ACC112 (cell line): ENCODE data around the gene SDS.

Source experiments
- H2AFZ ChIP-seq: fragments of 200-600 bp; sonication (generic); one replicate; pipeline ENCODE4 v1.6.0; 2017; ENCODE audit warnings: antibody characterized with exemption, low read length; ENCODE audit not compliant: unreplicated experiment
- H3K27ac ChIP-seq: fragments of 200-600 bp; sonication (generic); 2 replicates; pipeline ENCODE4 v1.5.1; 2014; ENCODE audit warnings: low read depth, mild to moderate bottlenecking, antibody characterized with exemption, low read length, moderate library complexity
- H3K27me3 ChIP-seq: fragments of 200-600 bp; sonication (generic); 2 replicates; pipeline ENCODE4 v1.6.1; 2014; ENCODE audit warnings: mild to moderate bottlenecking, antibody characterized with exemption, low read length, moderate library complexity, mixed read lengths; ENCODE audit not compliant: insufficient read depth
- H3K36me3 ChIP-seq: fragments of 200-600 bp; sonication (generic); 2 replicates; pipeline ENCODE4 v1.6.1; 2016; ENCODE audit warnings: mild to moderate bottlenecking, antibody characterized with exemption, low read length, moderate library complexity, mixed read lengths; ENCODE audit not compliant: insufficient read depth
- H3K4me1 ChIP-seq: fragments of 200-600 bp; sonication (generic); one replicate; pipeline ENCODE4 v1.6.1; 2016; ENCODE audit warnings: low read length, mixed read lengths; ENCODE audit not compliant: insufficient read depth, unreplicated experiment, control insufficient read depth
- H3K4me3 ChIP-seq: fragments of 200-600 bp; sonication (generic); 2 replicates; pipeline ENCODE4 v1.5.1; 2014; ENCODE audit warnings: mild to moderate bottlenecking, low read depth, low read length
- H3K79me2 ChIP-seq: fragments of 200-600 bp; sonication (generic); one replicate; pipeline ENCODE4 v1.6.0; 2016; ENCODE audit warnings: low read length; ENCODE audit not compliant: control insufficient read depth, unreplicated experiment, insufficient read depth

Gene SDS

DNA sequence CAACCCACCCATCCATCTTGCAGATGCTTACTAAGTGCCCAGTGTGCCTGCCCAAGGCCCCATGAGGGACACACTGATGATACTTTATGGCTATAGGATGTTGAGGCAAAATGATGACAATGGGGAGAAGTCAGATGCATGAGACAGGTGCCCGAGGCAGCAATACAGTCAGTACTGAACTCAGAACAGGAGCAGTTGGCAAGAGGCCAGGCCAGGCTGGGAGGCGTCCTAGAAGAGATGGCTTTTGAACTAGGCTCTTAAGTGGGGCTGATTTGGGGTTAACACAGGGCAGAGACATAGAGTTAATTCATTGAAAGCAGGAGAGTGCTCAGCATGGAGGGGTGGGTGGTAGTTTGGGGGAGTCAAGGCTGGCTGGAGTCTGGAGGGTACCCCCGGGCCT, 29.7 kb downstream of the SDS start:
- no peak overlapping the region for H2AFZ ChIP-seq
- peaks cover 10% of the 10 kb centered on the region; the same call in 1 of the 2 replicates for H3K36me3 ChIP-seq

DNA sequence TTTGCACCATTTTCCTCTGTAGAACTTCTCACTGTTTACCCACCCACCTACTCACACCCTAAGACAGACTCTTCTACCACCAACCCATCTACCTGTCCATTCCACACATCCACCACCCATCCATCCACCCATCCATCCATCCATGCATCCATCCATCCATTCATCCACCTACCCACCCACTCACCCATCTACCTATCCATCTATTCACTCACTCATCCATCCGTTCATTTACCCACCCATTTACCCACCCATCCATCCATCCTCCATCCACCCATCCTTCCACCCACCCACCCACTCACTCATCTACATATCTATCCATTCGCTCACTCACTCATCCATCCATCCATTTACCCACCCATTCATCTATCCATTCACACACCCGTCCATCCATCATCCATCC, 30.2 kb downstream of the SDS start:
- Histone ChIP-seq H3K4me3 (no peak overlapping the region), H2AFZ (no peak overlapping the region), H3K4me1 (no peaks in the 10 kb centered on the region), H3K79me2 (no peaks in the 10 kb centered on the region), H3K36me3 (peaks cover 10% of the 10 kb centered on the region; the same call in 1 of the 2 replicates), H3K27me3 (no peaks in the 10 kb centered on the region), H3K27ac (no peak overlapping the region)

More for the DNA sequence above, 29.7 kb downstream of the SDS start:
- H3K4me3 ChIP-seq, result no peak overlapping the region
- no peaks in the 10 kb centered on the region for H3K79me2 ChIP-seq
- no peaks in the 10 kb centered on the region for H3K27me3 ChIP-seq
- no peaks in the 10 kb centered on the region for H3K4me1 ChIP-seq
- H3K27ac ChIP-seq, result no peak overlapping the region

DNA sequence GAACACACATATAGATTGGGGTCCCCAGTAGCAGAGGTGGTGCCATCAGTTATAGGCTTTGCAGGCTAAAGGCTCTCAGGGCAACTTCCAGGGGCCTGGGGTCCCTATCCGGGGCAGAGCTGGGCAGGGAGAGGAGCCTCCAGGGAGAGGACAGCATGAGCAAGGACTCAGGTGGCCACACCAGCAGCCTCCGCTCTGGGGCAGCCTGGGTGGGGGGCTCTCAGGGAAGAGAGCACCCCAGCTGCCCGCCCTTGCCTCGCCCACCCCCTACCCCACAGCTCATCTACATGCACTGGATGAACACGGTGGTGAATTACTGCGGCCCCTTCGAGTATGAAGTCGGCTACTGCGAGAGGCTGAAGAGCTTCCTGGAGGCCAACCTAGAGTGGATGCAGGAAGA, 31.3 kb downstream of the SDS start:
- Histone ChIP-seq H3K4me3 (no peak overlapping the region), H3K36me3 (peaks cover 10% of the 10 kb centered on the region; the same call in 1 of the 2 replicates)

DNA sequence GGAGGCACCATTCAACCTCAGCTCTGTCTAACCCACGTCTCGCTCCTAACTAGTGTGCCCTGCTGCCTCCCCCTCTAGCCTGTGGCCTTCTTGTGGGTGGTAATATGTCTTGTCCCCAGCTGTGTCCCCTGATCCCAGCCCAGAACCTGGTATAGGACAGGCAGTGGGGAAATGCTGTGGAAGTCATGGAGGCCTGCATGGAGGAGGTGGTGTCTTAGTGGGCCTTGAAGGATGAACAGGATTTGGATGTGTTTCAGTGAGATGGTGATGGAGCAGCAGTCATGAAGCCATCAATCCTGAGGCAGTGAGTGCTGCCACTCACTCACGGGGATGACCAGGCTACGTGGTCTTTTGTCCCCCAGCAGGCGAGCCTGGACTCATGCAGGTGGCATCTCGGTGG, 31.9 kb downstream of the SDS start:
- Histone ChIP-seq H3K79me2 (no peaks in the 10 kb centered on the region), H2AFZ (no peak overlapping the region), H3K4me3 (no peak overlapping the region), H3K27me3 (no peaks in the 10 kb centered on the region), H3K4me1 (no peaks in the 10 kb centered on the region), H3K27ac (no peak overlapping the region), H3K36me3 (peaks cover 10% of the 10 kb centered on the region; the same call in 1 of the 2 replicates)

More for the DNA sequence above, 31.3 kb downstream of the SDS start:
- no peaks in the 10 kb centered on the region for H3K27me3 ChIP-seq
- H3K4me1 ChIP-seq, result no peaks in the 10 kb centered on the region
- H3K27ac ChIP-seq, result no peak overlapping the region
- no peaks in the 10 kb centered on the region for H3K79me2 ChIP-seq
- no peak overlapping the region for H2AFZ ChIP-seq

DNA sequence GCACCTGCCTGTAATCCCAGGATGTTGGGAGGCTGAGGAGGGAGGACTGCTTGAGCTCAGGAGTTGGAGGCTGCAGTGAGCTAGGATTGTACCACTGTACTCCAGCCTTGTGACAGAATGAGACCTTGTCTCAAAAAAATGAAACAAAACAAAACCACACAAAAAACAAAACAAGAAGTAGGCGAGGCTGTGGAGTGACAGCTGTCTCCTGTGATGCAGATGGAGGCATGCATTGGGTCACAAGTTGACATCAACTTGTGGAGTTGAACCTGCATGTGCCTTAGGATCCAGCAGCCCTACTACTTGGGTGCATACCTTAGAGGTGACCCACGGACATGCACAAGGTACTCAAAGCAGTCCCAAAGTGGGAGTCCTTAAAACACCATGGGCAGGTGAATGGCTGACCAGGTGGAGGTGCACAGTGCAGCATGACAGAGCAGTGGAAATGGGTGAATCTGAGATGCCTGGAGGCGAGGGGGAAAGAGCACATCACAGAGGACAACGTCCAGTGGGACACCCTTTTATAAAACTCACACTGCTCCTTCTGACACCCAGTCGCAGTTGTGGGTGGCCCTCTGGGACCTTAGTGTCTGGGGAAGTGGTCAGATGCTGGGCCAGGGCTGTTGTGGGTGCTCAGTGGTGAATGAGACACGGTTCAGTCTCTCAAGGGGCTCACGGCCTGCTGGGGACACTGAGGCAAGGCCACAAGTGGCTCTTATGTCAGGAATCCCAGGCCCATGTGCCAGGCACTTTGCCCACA, 32.6 kb downstream of the SDS start:
- Histone ChIP-seq H3K4me3 (no peak overlapping the region), H3K4me1 (no peaks in the 10 kb centered on the region), H3K36me3 (peaks cover 10% of the 10 kb centered on the region; the same call in 1 of the 2 replicates), H3K79me2 (no peaks in the 10 kb centered on the region), H3K27me3 (no peaks in the 10 kb centered on the region), H3K27ac (no peak overlapping the region), H2AFZ (no peak overlapping the region)

DNA sequence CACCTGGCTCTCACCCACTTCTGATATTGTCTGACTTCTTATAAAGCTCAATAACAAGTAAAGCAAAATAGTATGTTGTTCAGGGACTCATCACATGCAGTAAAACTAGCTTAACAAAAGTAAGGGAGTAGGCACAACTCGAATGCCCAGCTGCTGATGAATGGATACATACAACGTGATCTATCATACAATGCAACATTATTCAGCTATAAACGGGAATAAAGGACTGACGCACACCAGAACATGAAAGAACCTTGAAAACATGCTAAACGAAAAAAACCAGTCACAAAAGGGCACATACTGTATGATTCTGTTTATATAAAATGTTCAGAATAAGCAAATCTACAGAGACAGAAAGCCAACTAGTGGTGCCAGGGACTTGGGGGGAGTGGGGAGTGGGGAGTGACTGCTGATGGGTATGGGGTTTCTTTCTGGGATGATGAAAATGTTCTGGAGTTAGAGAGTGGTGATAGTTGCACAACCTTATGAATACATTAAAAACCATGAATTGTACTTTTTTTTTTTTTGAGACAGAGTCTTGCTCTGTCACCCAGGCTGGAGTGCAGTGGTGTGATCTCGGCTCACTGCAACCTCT, 34.2 kb downstream of the SDS start:
- no peaks in the 10 kb centered on the region for H3K4me1 ChIP-seq
- H3K27ac ChIP-seq, result no peak overlapping the region
- H2AFZ ChIP-seq, result no peak overlapping the region
- H3K4me3 ChIP-seq, result no peak overlapping the region
- H3K79me2 ChIP-seq, result no peaks in the 10 kb centered on the region
- no peaks in the 10 kb centered on the region for H3K27me3 ChIP-seq
- H3K36me3 ChIP-seq, result peaks cover 5% of the 10 kb centered on the region; the same call in 1 of the 2 replicates

DNA sequence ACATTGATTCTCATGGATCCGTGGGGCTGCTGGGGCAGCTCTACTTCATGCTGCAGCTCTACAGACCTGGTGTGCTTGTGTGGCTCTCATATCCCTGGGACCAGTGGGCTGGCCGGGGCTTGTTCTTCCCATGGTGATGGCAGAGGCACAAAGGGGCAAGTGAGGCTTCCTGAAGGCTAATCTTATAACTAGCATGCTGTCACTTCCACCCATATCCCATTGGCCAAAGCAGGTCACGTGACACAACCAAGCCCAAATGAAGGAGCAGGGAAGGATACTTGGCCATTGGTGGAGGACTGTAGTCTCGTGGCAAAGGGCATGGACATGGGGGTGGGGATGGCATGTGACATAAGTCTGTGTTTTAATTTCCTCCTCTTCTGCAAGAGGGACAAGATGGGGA, 35.4 kb downstream of the SDS start:
- no peaks in the 10 kb centered on the region for H3K4me1 ChIP-seq
- H3K27ac ChIP-seq, result no peak overlapping the region
- no peak overlapping the region for H3K4me3 ChIP-seq
- H3K79me2 ChIP-seq, result no peaks in the 10 kb centered on the region
- peaks cover 4% of the 10 kb centered on the region; the same call in 1 of the 2 replicates for H3K36me3 ChIP-seq
- no peak overlapping the region for H2AFZ ChIP-seq
- no peaks in the 10 kb centered on the region for H3K27me3 ChIP-seq

DNA sequence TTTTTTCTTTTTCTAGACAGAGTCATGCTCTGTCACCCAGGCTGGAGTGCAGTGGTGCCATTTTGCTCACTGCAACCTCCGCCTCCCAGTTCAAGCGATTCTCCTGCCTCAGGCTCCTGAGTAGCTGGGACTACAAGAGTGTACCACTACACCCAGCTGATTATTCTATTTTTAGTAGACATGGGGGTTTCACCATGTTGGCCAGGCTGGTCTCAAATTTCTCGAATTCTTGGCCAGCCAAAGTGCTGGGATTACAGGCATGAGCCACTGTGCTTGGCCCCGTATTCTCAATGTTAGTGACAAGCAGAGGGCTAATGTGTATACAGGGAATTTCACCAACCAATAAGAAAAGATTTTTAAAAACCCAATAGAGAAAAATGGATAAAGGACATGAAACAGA, 36.9 kb downstream of the SDS start:
- Histone ChIP-seq H3K36me3 (no peaks in the 10 kb centered on the region), H3K4me1 (no peaks in the 10 kb centered on the region), H3K79me2 (no peaks in the 10 kb centered on the region), H3K27me3 (no peaks in the 10 kb centered on the region), H3K4me3 (no peak overlapping the region), H2AFZ (no peak overlapping the region), H3K27ac (no peak overlapping the region)

DNA sequence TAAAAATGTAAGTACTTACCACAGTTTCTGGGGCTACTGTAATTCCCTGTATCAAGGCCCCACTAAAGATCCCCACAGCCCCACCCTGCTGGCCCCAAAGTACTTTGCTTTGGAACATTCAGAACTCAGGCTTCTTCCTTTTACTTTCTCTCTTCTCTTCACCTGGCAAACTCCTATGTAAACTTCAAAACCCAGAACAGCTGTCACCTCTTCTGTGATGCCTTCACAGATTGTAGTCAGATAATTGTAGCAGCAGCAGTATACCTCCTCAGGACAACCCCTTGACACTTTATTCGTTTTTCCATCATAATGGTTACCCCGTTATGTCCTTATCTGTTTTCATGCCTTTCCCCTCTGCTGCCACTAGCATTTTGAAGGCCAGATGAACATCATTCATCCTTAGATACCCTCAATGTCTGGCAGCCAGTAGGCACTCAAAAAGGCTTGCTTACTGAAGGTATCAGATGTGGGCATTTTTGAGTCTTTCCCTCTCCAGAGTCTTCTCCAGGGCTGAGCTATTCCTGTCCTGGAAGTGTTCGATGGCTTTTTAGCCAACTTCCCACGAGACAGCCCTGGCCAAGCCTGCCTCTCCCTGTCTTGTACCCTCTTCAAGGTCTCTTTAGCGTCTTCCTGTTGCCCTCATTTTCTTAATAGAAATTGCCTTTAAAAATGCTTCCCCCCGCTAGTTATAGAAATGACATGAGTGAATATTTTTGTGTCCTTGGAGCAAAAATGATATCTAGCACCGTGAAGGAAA, 37.9 kb downstream of the SDS start:
- H3K4me3 ChIP-seq, result no peak overlapping the region
- H3K27ac ChIP-seq, result no peak overlapping the region
- no peaks in the 10 kb centered on the region for H3K27me3 ChIP-seq
- no peak overlapping the region for H2AFZ ChIP-seq
- no peaks in the 10 kb centered on the region for H3K4me1 ChIP-seq
- no peaks in the 10 kb centered on the region for H3K36me3 ChIP-seq
- H3K79me2 ChIP-seq, result no peaks in the 10 kb centered on the region

DNA sequence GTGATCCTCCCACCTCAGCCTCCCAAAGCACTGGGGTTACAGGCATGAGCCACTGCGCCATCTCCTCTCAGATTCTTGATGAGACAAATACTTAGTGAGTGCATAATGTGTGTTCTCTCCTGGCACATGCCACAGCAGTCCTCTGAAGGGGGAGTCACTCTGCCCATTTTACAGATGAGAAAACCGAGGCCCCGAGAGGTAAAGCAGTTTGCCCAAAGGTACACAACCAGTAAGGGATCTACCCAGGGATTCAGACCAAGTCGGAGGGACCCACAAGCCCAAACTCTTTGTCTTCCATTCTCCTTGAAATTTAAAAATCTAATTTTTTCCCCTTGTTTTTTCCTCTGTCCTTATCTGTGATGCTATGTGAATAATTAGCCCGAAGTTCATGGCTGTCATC, 39.0 kb downstream of the SDS start:
- H3K27ac ChIP-seq, result no peak overlapping the region
- H3K79me2 ChIP-seq, result peaks cover 7% of the 10 kb centered on the region
- H3K4me1 ChIP-seq, result peaks cover 4% of the 10 kb centered on the region
- H2AFZ ChIP-seq, result no peak overlapping the region
- H3K36me3 ChIP-seq, result no peaks in the 10 kb centered on the region
- H3K4me3 ChIP-seq, result no peak overlapping the region
- no peaks in the 10 kb centered on the region for H3K27me3 ChIP-seq
